Activated CD4-positive, alpha-beta T cell treated with anti-CD3 and anti-CD28 coated beads, Interleukin-2, Interleukin-4, amounts not matched to agents 100 ng/mL and 50 ng/mL, durations not matched to agents 16 hours and 8 hours (primary cell): ENCODE measurements around the gene MTX1.
"Not testable (repeated sequence)": the region's sequence is repeated elsewhere in the genome, so short reads cannot be mapped to it uniquely, and the experiment has no call there.

Experiments used
- DNase-seq: peaks from one replicate; pipeline ENCODE4 v3.0.0-alpha.2; 2020; ENCODE audit warnings: low spot score

The MTX1 gene

DNA sequence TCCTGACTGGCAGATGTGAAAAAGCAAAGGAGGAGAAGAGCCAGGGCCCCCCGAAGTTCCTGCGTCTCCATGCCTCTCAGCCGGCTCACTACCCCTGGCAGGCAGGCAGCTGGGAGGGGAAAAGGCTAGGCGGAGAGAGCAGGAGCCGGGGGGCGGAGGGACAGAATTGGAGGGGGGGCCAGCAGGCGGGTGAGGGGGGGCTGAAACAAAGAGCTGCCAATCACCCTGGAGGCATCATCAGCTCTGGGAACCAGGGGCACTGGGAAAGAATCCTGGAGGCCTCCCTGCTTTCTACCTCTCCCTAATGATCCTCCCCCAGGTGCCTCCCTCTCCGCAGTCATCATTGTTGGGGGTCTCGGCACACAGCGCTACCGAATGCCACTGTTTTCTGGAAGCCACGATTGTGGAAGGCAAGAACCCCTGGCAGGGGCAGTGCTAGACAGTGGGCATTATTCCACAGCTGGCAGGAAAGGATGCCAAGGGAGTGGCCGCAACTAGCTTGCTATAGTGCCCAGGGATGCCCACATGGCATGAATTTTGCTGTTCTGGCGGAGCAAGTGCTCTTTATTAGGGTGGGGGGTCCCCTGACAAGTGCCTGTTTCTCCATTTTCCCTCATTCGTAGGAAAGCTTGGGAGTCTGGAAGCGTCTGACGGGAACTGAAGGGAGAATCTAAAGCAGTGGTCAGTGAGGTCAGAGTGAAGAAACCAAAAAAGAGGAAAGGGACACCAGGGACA lies 522 bp upstream of the MTX1 start, which contains the start of gene THBS3:
Gene THBS3, minus strand, starts transcription at position 92 of the 735 bp plus-strand sequence. Its CDS starts 21 bp downstream, at position 71.
- no peak for DNase-seq

- no peak for DNase-seq
These were observed 822 bp downstream of the MTX1 start for GRCh38 chr1:155209312-155209721.

DNA sequence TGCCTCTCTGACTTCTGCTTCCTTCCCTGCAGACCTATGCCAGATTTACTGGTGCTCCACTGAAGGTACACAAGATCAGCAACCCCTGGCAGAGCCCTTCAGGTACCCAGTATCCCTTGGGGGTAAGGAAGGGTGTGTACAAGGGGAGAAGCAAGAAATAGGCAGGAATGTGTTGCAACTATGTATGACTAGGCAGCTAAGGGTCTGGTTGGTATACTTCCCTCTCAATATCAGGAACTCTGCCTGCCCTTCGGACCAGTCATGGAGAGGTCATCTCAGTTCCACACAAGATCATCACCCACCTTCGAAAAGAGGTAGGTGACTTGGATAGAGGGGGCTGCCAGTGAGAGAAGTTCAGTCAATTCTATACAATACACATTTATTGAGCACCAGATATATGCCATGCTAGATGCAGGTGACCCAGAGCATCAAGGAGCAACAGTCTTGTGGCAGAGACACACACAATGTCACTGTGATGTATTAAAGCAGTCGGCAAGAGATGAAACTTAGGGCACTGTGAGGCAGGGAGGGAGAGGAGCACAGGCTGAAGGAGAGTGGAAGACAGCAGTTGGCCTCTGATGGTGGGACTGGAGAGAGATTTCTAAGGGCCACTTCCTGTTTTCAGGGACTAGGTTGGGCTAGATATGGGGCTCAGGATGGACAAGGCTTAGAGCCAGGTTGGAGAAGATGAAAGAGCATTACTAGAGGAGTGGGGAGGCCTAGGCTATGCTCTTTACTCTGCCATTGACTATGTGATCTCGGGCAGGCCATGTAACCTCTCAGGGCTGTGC lies 2.0 kb downstream of the MTX1 start:
- DNase-seq, result no peak

DNA sequence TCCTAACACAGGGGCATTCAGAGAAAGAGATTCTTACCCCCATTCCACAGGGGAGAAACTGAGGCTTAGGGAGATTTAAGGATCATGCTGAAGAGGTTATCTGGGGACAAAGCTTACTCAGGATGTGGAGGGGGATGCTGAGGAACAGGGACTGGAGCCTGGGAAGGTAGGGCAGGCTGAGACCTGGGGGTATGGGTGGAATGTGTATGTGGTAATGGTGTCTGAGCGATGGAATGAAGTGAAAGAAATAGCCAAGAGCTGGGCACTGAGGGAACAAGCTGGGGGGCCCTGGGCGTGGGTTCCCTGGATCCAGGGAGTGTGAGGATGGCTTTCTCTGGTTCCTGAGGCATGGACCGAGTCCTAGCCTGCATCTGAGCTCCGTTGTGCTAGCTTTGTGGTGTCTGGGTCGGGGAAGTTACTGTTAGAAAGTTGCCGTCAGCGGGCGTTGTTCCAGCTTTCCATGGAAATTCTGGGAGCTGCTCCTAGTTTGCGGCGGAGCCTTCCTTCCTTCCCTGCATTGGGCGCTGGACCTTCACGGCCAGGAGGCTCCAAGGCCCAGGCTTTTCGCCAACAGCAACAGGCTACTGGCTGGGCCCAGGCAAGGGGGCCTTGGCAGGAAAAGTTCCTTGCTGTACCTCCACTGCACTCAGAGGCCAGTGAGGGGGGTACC lies 3.0 kb downstream of the MTX1 start:
- DNase-seq, result not testable (repeated sequence)

DNA sequence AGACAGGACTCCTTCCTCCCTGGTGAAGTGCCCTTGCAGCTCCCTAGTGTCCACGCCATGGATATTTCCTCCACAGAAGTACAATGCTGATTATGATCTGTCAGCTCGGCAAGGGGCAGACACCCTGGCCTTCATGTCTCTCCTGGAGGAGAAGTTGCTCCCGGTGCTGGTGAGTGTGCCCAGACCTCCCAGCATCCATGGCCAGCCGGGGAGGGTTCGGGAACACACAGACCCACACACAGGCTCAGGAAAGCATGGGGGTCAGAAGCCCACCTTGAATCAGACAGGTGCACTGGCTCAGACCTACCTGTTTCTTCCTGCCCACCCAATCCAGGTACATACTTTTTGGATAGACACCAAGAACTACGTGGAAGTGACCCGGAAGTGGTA lies 3.6 kb downstream of the MTX1 start:
- not testable (repeated sequence) for DNase-seq

DNA sequence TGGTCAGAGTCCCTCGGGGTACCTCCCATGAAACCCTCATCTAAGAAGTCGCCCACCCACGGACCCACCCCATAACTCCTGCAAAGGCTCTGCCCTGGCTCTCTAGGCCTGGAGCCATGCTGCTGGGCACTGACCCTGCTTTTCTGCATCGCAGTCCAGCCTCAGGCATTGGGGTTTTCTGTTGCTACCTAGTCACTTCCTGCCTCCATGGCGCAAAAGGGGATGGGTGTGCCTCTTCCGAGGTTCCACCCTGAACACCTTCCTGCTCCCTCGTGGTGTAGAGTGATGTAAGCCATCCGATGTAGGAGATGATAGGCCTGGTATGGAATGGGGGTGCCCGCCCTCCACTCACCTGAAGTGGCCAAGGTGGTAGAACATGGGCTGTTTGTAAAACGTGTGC lies 6.2 kb downstream of the MTX1 start:
- not testable (repeated sequence) for DNase-seq

DNA sequence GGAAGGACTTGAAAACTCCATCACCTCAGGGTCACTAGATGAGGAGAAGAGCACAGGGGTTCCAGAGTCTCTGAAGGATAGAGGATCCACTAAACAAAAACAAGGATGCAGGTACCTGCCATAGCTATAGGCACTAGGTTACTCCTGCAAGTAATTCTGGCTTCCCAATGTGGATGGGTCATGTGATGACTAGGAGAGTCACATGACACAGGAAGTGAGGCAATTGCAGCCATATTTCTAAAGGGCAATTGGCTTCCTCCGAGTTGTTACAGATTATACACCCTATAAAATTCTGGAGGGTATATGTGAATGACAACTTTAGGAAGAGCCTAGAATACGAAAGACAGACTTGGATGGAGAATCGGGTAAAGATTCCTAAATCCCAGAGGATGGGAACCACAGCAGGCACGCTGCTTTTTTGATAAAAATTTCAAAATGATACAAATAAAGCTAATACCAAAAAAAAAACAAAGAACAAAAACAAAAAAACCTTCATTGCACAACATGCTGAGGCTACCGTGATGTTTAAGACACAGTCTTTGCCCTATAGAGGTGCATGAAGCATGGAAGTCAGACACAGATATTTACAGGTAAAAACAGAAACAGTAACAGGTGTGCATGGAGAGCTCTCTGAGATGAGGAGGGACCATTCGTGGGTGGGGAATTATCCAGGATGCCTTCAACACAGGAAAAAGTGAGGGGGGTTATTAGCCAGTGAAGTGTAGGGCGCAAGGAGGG lies 10.5 kb downstream of the MTX1 start:
- DNase-seq, result peak; percentile 36

GRCh38 chr1:155219592-155220031 lies 11.1 kb downstream of the MTX1 start:
- DNase-seq, result peak; percentile 13

- not testable (repeated sequence) for DNase-seq
These were observed 11.9 kb downstream of the MTX1 start for GRCh38 chr1:155220211-155220965.

DNA sequence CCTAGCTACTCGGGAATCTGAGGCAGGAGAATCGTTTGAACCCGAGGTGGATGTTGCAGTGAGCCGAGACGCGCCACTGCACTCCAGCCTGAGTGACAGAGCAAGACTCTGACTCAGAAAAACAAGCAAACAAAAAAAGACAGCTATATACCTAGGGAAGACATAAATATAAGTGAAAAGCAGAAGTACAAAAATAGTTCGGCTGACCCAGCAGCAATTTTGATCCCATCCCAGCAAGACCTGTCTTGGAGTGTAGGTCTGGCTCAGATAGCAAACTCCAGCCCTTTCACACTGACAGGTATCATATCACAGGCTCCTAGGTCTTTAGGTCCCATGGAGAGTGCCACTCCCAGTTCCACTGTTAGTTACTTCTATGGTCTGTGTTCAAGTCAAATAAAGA lies 14.6 kb downstream of the MTX1 start:
- no peak for DNase-seq

- not testable (repeated sequence) for DNase-seq
These were observed 16.9 kb downstream of the MTX1 start for GRCh38 chr1:155225404-155225759.

- DNase-seq, result peak; percentile 78
These were observed 17.9 kb downstream of the MTX1 start for GRCh38 chr1:155226188-155226909.

GRCh38 chr1:155226910-155227260 lies 18.4 kb downstream of the MTX1 start:
- DNase-seq, result peak; percentile 41

DNA sequence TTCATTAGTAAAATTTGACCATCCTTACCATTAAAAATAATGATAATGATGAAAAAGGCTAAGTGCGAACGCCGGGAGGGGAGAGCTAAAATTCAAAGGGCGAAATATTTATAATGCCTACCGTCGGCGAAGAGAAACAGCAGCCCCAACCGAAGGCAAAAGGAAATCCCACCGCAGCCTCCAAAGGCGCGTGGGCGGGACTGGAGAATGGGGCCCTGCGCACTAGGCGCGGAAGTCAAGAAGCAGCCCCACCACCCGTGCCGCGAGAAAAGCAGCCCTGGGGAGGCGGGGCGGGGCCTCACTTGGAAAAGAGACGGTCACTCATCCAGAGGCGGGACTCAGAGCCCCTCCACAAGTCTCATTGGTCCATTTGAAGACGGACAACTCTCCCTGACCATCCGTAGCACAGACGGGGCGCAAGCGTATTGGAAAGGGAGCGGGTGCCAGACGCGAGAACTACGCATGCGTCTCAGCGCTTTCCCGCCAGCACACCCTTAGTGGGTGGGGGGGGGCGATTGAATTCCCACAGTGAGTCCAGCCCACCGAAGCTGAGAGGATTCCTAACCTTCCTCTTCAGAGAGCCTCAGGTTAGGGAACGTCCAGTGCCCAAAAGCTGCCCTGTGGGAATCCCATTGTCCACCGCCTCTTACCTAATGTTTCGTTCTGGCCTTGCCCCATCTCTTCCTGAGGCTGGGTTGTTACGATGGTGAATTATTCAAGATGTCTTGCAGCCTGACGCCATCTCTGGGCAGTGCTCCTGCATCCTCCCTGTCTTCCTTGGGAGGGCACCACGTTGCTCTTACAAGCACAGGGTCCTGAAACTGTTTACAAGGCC lies 19.0 kb downstream of the MTX1 start:
- DNase-seq, result peak; percentile 100

DNA sequence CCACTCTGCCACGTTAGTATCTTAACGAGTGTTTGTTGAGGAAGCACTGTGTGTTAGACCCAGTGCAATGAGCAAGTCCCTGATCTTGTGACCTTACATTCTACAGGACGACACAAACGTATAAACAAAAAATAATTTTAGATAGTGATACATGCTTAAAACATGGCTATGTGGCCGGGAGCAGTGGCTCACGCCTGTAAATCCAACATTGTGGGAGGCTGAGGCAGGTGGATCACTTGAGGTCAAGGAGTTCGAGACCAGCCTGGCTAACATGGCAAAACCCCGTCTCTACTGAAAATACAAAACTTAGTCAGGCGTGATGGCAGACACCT lies 19.6 kb downstream of the MTX1 start:
- DNase-seq, result no peak

DNA sequence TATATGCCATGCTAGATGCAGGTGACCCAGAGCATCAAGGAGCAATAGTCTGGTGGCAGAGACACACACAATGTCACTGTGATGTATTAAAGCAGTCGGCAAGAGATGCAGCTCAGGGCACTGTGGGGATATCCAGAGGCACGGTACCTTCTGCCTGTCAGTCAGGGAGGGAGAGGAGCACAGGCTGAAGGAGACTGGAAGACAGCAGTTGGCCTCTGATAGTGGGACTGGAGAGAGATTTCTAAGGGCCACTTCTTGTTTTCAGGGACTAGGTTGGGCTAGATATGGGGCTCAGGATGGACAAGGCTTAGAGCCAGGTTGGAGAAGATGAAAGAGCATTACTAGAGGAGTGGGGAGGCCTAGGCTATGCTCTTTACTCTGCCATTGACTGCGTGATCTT lies 22.8 kb downstream of the MTX1 start:
- not testable (repeated sequence) for DNase-seq

- DNase-seq, result not testable (repeated sequence)
These were observed 23.8 kb downstream of the MTX1 start for GRCh38 chr1:155232001-155232978.

DNA sequence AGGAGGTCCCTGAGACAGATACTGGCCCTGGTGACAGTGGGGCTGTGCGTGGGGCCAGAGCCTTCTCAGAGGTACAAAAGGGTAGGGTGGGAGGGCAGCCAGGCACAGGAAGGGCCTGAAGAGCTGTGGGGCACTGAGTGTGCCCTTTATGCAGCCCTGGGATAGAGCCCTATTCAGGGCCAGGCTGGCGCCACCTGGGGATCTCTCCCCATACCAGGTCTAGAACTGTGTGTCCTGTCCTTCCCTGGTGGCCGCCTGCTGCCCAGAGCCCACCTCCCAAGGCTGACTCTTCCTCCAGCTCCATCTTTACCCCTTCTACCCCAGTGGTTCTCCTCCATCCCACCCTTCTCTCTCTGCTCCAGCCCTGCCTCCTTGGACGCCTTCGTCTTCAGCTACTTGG lies 25.0 kb downstream of the MTX1 start:
- DNase-seq, result not testable (repeated sequence)

- not testable (repeated sequence) for DNase-seq
These were observed 26.9 kb downstream of the MTX1 start for GRCh38 chr1:155235375-155235774.
